A549 treated with AZD9567 at 1 μM for 4 hours (cell line): ENCODE results near the gene AGTRAP. TPM values are rescaled to one million over a fixed set of nuclear protein-coding genes. Genes with fewer than 3 reads are reported as not detected.

Source experiments
- total RNA-seq: library from RNA; stranded (reverse); fragments of 200-300 nt; extraction: Qiagen RNA extraction; gene quantifications from 5 replicates; pipeline ENCODE4 v1.2.3, GENCODE V29; 2022; ENCODE audit not compliant: insufficient read depth

AGTRAP gene, protein sequence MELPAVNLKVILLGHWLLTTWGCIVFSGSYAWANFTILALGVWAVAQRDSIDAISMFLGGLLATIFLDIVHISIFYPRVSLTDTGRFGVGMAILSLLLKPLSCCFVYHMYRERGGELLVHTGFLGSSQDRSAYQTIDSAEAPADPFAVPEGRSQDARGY
- 59.3 to 104 TPM (median 97.8 TPM) in 5 replicates for total RNA-seq

DNA sequence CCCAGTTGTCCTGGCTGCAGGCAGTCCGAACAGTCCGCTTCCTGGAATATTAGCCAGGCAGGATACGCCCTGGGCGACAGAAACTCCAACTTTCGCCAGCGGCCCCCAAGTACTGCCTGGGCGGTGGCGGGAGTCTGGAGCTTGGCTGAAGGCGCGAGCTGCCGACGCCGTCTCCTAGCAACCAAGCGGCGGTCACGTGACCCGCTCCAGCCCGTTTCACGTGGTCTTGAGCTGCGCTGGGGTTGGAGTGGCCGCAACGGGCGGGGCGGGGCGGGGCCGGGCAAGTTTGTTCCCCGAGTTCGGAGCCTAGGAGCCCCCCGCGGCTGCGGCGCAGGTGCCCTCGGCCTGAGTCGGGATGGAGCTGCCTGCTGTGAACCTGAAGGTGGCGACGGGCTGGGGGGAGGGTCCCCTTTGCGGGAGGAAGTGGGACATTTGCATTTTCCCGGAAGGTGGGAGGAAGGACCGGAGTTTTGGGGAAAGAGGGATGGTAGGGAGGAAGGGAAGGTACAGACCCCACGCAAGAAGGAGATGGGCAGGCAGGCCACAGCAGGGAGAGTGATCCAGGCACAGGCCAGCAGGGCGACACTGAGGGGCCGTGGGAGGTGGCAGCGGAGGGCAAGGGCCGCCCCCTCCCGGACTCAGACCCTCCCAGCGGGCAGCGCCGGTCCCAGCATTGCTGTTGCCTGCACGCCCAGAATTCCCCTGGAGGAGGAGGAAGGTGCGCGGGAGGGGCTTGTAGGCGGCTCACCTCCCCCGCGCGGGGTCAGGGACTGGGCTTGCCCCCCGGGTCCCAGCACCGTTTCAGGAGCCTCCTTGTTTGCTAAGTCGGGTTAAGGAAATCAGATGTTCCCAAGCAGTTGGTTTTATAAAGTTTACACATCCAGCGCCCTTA, at the start of gene AGTRAP:
TSS of gene AGTRAP (plus strand) at position 283 of the 892 bp plus-strand sequence. CDS start at position 356, 73 bp downstream.

DNA sequence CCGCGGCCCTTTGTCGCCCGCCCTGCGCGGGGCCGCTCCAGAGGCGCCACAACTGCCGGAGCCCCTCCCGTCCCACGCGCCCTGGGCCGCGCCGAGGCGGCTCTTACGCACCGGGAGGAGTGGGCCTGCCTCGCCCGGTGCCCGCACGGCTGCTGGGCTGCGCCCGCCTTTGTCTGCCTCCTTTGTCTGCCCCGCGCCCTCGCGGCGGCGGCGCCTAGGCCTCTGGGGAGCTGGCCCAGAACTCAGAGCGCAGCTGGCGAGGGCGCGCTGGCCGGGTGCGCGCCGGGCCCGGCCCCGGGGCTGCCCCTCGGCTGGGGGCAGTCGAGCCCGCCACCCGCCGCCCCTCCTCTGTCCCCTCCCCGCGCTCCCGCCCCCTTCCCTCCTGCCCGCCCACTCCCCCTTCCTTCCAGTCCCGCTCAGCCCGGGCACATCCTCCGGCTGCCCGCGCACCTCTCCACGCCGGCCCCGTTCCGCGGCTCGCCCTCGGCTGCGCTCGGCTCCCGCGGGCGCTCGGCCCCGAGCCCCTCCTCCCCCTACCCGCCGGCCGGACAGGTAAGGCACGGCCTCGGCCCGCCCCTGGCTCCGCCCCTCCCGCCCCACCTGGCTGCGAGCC, 44.5 kb upstream of the AGTRAP start, which contains the start of gene DRAXIN:
TSS of gene DRAXIN (plus strand) at position 409 of the 613 bp plus-strand sequence. CDS start 14,549 bp downstream, outside the sequence.

DNA sequence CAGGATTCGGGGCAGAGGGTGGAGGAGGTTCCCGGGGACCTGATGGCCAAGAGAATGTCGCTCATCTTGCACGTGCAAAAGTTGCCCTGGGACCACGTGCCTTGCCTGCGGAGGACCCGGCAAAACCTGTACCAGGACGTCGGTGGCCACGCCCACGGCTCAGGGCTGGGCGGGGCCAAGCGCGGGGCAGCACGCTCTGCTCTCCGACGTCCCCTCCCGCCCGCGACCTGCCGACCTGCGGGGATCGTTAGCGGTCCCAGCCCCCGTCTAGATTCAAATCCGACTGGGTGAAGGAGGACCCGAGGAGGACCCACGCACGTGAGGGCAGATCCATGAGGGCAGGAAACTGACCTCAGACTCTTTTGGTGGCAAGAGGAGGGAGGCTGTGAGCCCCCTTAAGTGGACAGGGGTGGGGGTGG, 26.1 kb downstream of the AGTRAP start, which contains the start of gene C1orf167:
TSS of gene C1orf167 (plus strand) at position 206 of the 419 bp plus-strand sequence. CDS start 2,208 bp downstream, outside the sequence.

Other genes with a start within 250 kb of the AGTRAP start
- gene FBXO2, start 81.7 kb upstream of the AGTRAP start, total RNA-seq: 4.0 to 10.5 TPM (median 9.1 TPM) in 5 replicates
- 16.3 to 17.8 TPM (median 17.3 TPM) in 5 replicates for gene FBXO44, start 81.3 kb upstream of the AGTRAP start, total RNA-seq
- 5.9 to 8.5 TPM (median 8.1 TPM) in 5 replicates for gene FBXO6, start 71.9 kb upstream of the AGTRAP start, total RNA-seq
- 31.7 to 56.2 TPM (median 50.5 TPM) in 5 replicates for gene MAD2L2, start 55.0 kb upstream of the AGTRAP start, total RNA-seq
- 0.03 to 0.34 TPM (median 0.06 TPM) in 5 replicates for gene DRAXIN, start 44.4 kb upstream of the AGTRAP start, total RNA-seq
- gene C1orf167, start 26.1 kb downstream of the AGTRAP start, total RNA-seq: not detected in 5 replicates
- 2.7 to 5.1 TPM (median 4.3 TPM) in 5 replicates for gene MTHFR, start 69.8 kb downstream of the AGTRAP start, total RNA-seq
- gene CLCN6, start 70.1 kb downstream of the AGTRAP start, total RNA-seq: 3.8 to 6.3 TPM (median 5.6 TPM) in 5 replicates
- not detected in 5 replicates for gene NPPA, start 111.6 kb downstream of the AGTRAP start, total RNA-seq
- 0.13 to 0.39 TPM in 2 of 5 replicates, not detected in the others for gene NPPB, start 122.8 kb downstream of the AGTRAP start, total RNA-seq
- gene KIAA2013, start 190.3 kb downstream of the AGTRAP start, total RNA-seq: 37.6 to 48.8 TPM (median 47.3 TPM) in 5 replicates
- 62.9 to 82.2 TPM (median 81.5 TPM) in 5 replicates for gene PLOD1, start 198.6 kb downstream of the AGTRAP start, total RNA-seq
- gene MFN2, start 244.3 kb downstream of the AGTRAP start, total RNA-seq: 31.7 to 41.6 TPM (median 32.9 TPM) in 5 replicates